Spinal cord (tissue), 10 donors: ENCODE data around the gene RNF130. TPM values are rescaled to one million over a fixed set of nuclear protein-coding genes. Genes with fewer than 3 reads are reported as not detected.

ENCODE experiments used
- DNase-seq, 6 donors: peaks; one replicate each; pipeline versions ENCODE4 v3.0.0 to v3.0.0-alpha.2; 2013 to 2015; ENCODE audit warnings: low spot score in 6 of 6, low read depth in 4 of 6
- H3K27ac ChIP-seq: one replicate; pipeline ENCODE4 v1.5.1; 2013; ENCODE audit warnings: low read depth, low read length, control low read depth
- H3K27me3 ChIP-seq: one replicate; pipeline ENCODE4 v1.6.1; 2013; ENCODE audit warnings: low read length; ENCODE audit not compliant: control insufficient read depth, insufficient read depth
- H3K36me3 ChIP-seq: one replicate; pipeline ENCODE4 v1.6.1; 2013; ENCODE audit warnings: low read length; ENCODE audit not compliant: control insufficient read depth, insufficient read depth
- H3K4me1 ChIP-seq: one replicate; pipeline ENCODE4 v1.6.1; 2013; ENCODE audit warnings: low read length; ENCODE audit not compliant: control insufficient read depth, insufficient read depth
- H3K4me3 ChIP-seq: one replicate; pipeline ENCODE4 v1.5.1; 2013; ENCODE audit warnings: low read depth, low read length, control low read depth
- H3K9me3 ChIP-seq: one replicate; pipeline ENCODE4 v1.6.1; 2013; ENCODE audit warnings: low read length; ENCODE audit not compliant: control insufficient read depth, insufficient read depth
- WGBS: methylation state at CpG from one replicate; pipeline ENCODE4 v1.1.5; 2013; ENCODE audit warnings: missing lambda C conversion rate; ENCODE audit not compliant: insufficient coverage; 5-methylcytosine and 5-hydroxymethylcytosine counted together
- polyA plus RNA-seq, 2 donors: library from polyadenylated mRNA; unstranded; fragments of 120-200 nt; gene quantifications; one replicate each; pipeline ENCODE4 v1.2.1, GENCODE V29; 2013; ENCODE audit not compliant: insufficient read length in 2 of 2
- total RNA-seq, 2 donors: library from RNA; depleted of rRNA in 1 of 2; stranded (reverse); fragments of 120-200 nt in 1 of 2; fragments of >200 nt in 1 of 2; gene quantifications; one replicate each; pipeline versions ENCODE4 v1.2.3 to v1.2.4, GENCODE V29; 2013 to 2014
- donor health status: healthy.

Gene RNF130
- total and polyA plus RNA-seq, 4 donors: 66.5 to 102 (median 90.3) TPM

GRCh38 chr5:180010636-180011035 is 60.9 kb downstream of the RNF130 start:
- peaks cover 18% of the 10 kb centered on the region for H3K4me1 ChIP-seq
- H3K36me3 ChIP-seq: peaks cover 6% of the 10 kb centered on the region
- no CpG with 5 or more reads among the region's 3 CpGs for WGBS
- no peak for DNase-seq
- no peak overlapping the region for H3K27ac ChIP-seq
- H3K27me3 ChIP-seq: no peaks in the 10 kb centered on the region
- H3K9me3 ChIP-seq: no peaks in the 10 kb centered on the region
- H3K4me3 ChIP-seq: no peak overlapping the region

GRCh38 chr5:180009581-180009980 is 62.0 kb downstream of the RNF130 start:
- no peak overlapping the region for H3K4me3 ChIP-seq
- no peak overlapping the region for H3K27ac ChIP-seq
- 100% methylated on average over 1 of the region's 7 CpGs for WGBS
- no peaks in the 10 kb centered on the region for H3K9me3 ChIP-seq
- H3K27me3 ChIP-seq: no peaks in the 10 kb centered on the region
- DNase-seq: no peak
- H3K36me3 ChIP-seq: peaks cover 4% of the 10 kb centered on the region
- H3K4me1 ChIP-seq: peaks cover 22% of the 10 kb centered on the region

DNA sequence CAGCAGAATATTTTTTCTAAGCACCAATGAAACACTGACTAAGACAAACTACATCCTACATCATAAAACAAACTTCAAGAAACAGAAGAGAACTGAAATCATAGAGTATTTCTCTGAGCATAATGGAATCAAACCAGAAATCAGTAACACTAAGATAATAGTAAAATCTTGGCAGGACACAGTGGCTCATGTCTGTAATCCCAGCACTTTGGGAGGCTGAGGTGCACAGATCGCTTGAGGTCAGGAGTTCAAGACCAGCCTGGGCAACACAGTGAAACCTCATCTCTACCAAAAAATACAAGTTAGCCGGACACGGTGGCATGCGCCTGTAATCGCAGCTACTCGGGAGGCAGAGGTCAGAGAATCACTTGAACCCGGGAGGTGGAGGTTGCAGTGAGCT is 63.1 kb downstream of the RNF130 start:
- Histone ChIP-seq H3K27me3 (no peaks in the 10 kb centered on the region), H3K36me3 (peaks cover 3% of the 10 kb centered on the region), H3K4me3 (no peak overlapping the region), H3K4me1 (peaks cover 22% of the 10 kb centered on the region), H3K9me3 (no peaks in the 10 kb centered on the region), H3K27ac (peak overlapping the region; percentile 60)
- WGBS: no CpG with 5 or more reads among the region's 7 CpGs
- no peak for DNase-seq

GRCh38 chr5:180007582-180007981 is 64.0 kb downstream of the RNF130 start:
- Histone ChIP-seq H3K9me3 (no peaks in the 10 kb centered on the region), H3K27me3 (no peaks in the 10 kb centered on the region), H3K4me1 (peaks cover 22% of the 10 kb centered on the region), H3K27ac (peak overlapping the region; percentile 60), H3K4me3 (no peak overlapping the region), H3K36me3 (peaks cover 3% of the 10 kb centered on the region)
- DNase-seq: peak in 4 of 6 donors; percentile 47 to 94 (median 67)
- 2% methylated on average over 6 of the region's 8 CpGs for WGBS

- no peaks in the 10 kb centered on the region for H3K9me3 ChIP-seq
- H3K27me3 ChIP-seq: no peaks in the 10 kb centered on the region
- peak overlapping the region; percentile 11 for H3K27ac ChIP-seq
- H3K4me3 ChIP-seq: no peak overlapping the region
- peak in 1 of 6 donors; percentile 28 for DNase-seq
- peaks cover 14% of the 10 kb centered on the region for H3K36me3 ChIP-seq
- H3K4me1 ChIP-seq: peaks cover 22% of the 10 kb centered on the region
These were observed 65.4 kb downstream of the RNF130 start for GRCh38 chr5:180006141-180006540.

DNA sequence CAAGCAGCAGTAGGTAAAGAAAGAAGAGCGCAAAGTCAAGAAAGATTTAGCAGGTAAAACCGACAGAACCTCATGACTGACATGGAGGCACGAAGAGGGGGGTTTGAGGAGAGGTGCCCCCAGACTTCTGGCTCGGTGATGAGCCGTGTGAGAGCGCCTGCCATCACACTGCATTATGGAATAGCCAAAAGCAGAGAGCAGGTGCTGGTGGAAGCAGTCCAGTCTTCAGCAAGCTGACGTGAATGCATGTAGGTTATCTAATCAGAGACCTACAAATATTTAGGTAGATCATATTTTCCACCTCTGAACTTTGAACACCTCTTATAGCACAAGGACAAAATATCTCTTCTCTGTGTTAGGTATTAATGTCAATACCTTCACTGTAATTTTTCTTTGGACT is 68.4 kb downstream of the RNF130 start:
- peak in 1 of 6 donors; percentile 45 for DNase-seq
- H3K27ac ChIP-seq: peak overlapping the region; percentile 22
- 96% methylated on average over 6 of the region's 7 CpGs for WGBS

GRCh38 chr5:180001742-180002141 is 69.8 kb downstream of the RNF130 start:
- 96% methylated on average over 2 of the region's 2 CpGs for WGBS
- H3K4me1 ChIP-seq: peaks cover 5% of the 10 kb centered on the region
- H3K36me3 ChIP-seq: peaks cover 15% of the 10 kb centered on the region
- H3K4me3 ChIP-seq: no peak overlapping the region
- no peak overlapping the region for H3K27ac ChIP-seq
- H3K27me3 ChIP-seq: no peaks in the 10 kb centered on the region
- no peak for DNase-seq
- no peaks in the 10 kb centered on the region for H3K9me3 ChIP-seq

More for the DNA sequence above, 68.4 kb downstream of the RNF130 start:
- Histone ChIP-seq H3K27me3 (no peaks in the 10 kb centered on the region), H3K36me3 (peaks cover 15% of the 10 kb centered on the region), H3K9me3 (no peaks in the 10 kb centered on the region), H3K4me1 (peaks cover 18% of the 10 kb centered on the region), H3K4me3 (no peak overlapping the region)

DNA sequence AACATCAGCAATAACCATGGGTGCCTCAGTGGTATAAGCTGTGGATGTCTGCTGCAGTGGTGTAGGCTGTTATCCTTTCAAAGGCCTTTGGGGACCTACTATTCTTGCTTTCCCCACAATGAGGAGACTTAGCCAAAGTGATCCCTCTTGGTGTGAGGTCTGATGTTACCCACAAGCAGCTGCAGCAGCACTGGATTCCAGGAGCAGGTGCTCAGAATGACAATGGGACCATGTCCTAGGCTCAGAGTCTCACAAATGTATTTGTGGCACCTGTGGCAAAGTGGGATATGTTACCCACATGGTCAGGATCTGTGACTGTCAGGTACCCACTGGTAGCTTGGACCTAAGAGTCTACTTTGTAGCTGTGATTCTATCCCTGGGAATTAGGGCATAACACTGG is 70.4 kb downstream of the RNF130 start:
- no peak for DNase-seq
- Histone ChIP-seq H3K36me3 (peaks cover 15% of the 10 kb centered on the region), H3K4me3 (no peak overlapping the region), H3K4me1 (peaks cover 5% of the 10 kb centered on the region), H3K27ac (no peak overlapping the region), H3K27me3 (no peaks in the 10 kb centered on the region), H3K9me3 (peaks cover 2% of the 10 kb centered on the region)

GRCh38 chr5:179998485-179998884 is 73.1 kb downstream of the RNF130 start:
- Histone ChIP-seq H3K9me3 (peaks cover 3% of the 10 kb centered on the region), H3K27ac (no peak overlapping the region), H3K27me3 (no peaks in the 10 kb centered on the region), H3K4me3 (no peak overlapping the region), H3K4me1 (no peaks in the 10 kb centered on the region), H3K36me3 (peaks cover 15% of the 10 kb centered on the region)
- DNase-seq: no peak
- no CpG with 5 or more reads among the region's 1 CpG for WGBS

GRCh38 chr5:179994583-179995323 is 76.8 kb downstream of the RNF130 start:
- Histone ChIP-seq H3K27me3 (no peaks in the 10 kb centered on the region), H3K9me3 (peaks cover 3% of the 10 kb centered on the region), H3K4me3 (no peak overlapping the region), H3K4me1 (no peaks in the 10 kb centered on the region), H3K27ac (no peak overlapping the region), H3K36me3 (no peaks in the 10 kb centered on the region)
- DNase-seq: no peak
- WGBS: 87% methylated on average over 3 of the region's 3 CpGs
